GM21529 (cell line): ENCODE results near the gene FAM111A.
A peak's percentile ranks its signal among the peaks of the same experiment; 100 is the strongest.

Experiments
- ATAC-seq: cut with Tn5 transposase; IDR thresholded peaks from one replicate; pipeline ENCODE4 v1.9.1; 2021; ENCODE audit not compliant: unreplicated experiment

FAM111A gene

DNA sequence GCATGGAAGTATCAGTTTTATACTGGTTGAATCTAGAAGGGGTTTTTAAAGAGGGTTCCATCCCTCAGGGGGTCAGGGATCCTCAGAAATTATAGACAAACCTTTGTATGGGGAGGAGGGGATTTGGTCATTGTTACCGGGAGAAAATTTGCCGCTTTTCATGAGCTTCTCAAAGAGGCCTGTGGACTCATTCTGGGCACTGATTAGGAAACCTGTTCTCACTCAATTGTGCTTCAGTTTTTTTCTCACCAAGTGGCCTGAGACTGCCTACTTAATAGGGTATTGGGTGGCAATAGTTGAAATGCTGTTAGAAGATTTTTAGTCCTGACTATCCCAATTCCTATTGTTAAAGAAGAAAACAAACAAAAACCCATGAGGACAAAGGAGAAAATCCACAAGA is 56.1 kb downstream of the FAM111A start:
- ATAC-seq = no peak

DNA sequence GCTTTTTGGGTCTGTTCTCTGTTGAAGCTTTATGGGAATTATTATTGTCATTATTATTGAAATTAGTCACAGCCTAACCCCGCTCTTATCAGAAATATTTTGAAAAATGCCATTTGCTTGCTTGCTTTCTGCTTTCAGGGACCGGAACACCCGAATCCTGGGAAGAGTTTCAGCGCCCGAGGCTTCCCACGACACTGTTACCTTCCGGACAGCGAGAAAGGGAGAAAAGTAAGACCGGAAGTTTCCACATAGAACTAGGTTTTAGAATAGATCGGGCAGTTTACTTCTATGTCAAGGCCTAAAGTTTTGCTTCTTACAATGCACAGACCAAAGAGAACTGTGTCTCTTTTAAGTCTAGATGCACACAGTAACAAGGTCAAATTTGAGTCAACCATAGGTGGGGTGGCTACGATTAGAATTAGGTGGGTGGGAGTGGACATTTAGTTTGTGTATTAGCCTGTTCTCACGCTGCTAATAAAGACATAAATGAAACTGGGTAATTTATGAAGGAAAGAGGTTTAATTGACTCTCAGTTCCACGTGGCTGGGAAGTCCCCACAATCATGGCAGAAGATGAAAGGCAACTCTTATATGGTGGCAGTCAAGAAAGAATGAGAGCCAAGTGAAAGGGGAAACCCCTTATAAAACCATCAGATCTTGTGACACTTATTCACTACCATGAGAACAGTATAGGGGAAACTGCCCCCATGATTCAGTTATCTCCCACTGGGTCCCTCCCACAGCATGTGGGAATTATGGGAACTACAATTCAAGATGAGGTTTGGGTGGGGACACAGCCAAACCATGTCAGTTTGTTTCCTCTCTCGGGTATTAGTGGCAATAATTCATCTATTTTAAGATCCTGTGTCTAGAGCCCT is 57.1 kb downstream of the FAM111A start:
- peak; percentile 55 for ATAC-seq

DNA sequence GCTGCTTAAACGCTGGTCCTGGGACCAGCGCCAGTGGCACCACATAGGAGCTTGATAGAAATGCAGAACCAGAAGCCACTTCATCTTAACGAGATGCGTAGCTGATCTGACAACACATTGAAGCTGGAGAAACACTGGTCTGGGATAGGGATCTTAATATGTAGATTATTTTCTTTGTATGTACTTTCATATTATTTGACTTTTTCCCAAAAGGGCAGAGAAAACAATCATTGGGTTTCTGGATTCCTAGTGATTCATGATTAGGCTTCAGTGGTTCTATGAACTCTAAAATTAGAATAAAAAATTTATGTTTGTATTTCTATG is 57.7 kb downstream of the FAM111A start:
- no peak for ATAC-seq

DNA sequence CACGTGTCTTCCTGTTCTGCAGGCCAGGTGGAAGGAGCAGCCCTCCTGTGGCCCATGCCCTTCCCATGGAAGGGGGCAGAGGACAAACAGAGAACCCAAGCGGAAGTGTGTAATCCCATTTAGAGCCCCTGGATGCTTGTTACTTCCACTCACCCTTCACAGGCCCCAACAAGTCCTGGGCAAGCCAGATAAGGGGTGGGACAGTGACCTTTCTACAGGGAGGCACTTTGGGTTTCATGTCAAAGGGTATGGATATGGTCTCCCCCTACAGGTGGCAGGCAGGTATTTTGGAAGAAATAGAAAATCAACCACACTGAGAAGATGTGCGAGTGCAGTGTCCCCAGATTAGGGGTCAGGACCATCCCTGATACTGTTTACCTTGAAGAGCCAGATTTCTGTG is 58.7 kb downstream of the FAM111A start:
- no peak for ATAC-seq
